IMR-90 (cell line): ENCODE results near the gene LRRC15. TPM values are rescaled to one million over a fixed set of nuclear protein-coding genes. Genes with fewer than 3 reads are reported as not detected.

Source experiments
- ATAC-seq: fragments of 200-7000 bp; cut with Tn5 transposase; 2 replicates; pipeline ENCODE4 v1.9.1; 2020; ENCODE audit warnings: low read depth, mild to moderate bottlenecking, moderate library complexity
- BruUV-seq: library from RNA; stranded (reverse); fragments of 400-500 nt; replicated peaks from 2 replicates; lab custom pipeline; 2021; lab: Mats Ljungman, UMichigan
- CTCF ChIA-PET: fragments of 300-600 bp; formaldehyde crosslinking; extraction: SDS; loops from one replicate; lab custom pipeline; 2021; ENCODE audit warnings: antibody characterized with exemption; lab: Yijun Ruan, JAX
- POLR2A ChIA-PET: fragments of 300-600 bp; sonication (Branson Sonifier 250); formaldehyde crosslinking; loops from one replicate; lab custom pipeline; 2022; ENCODE audit warnings: antibody characterized with exemption; ENCODE audit not compliant: unreplicated experiment; lab: Charles Lee
- DNase-seq: peaks from one replicate; pipeline ENCODE4 v3.0.0; 2013
- H2AFZ ChIP-seq: replicated peaks from 2 replicates; pipeline ENCODE3; 2013; ENCODE audit warnings: low read length, mild to moderate bottlenecking; ENCODE audit not compliant: poor library complexity
- H2AK5ac ChIP-seq: 2 replicates; pipeline ENCODE4 v1.6.1; 2013; ENCODE audit warnings: low read depth, low read length, inconsistent platforms
- H2AK9ac ChIP-seq: replicated peaks from 2 replicates; pipeline ENCODE3; 2013; ENCODE audit warnings: mild to moderate bottlenecking, low read depth, low read length, moderate library complexity; ENCODE audit not compliant: poor library complexity
- H2BK120ac ChIP-seq: 2 replicates; pipeline ENCODE4 v1.6.1; 2013; ENCODE audit warnings: low read depth, low read length, inconsistent platforms
- H2BK15ac ChIP-seq: 3 replicates; pipeline ENCODE4 v1.6.1; 2013; ENCODE audit warnings: low read depth, low read length, inconsistent platforms
- H2BK20ac ChIP-seq: 2 replicates; pipeline ENCODE4 v1.6.1; 2013; ENCODE audit warnings: low read depth, mild to moderate bottlenecking, inconsistent platforms, low read length, moderate library complexity
- H2BK5ac ChIP-seq: 2 replicates; pipeline ENCODE4 v1.6.1; 2013; ENCODE audit warnings: mild to moderate bottlenecking, low read depth, low read length, inconsistent platforms; ENCODE audit not compliant: poor library complexity, severe bottlenecking
- H3K14ac ChIP-seq: replicated peaks from 2 replicates; pipeline ENCODE4 v1.6.1; 2013; ENCODE audit warnings: low read depth, low read length, inconsistent platforms
- H3K18ac ChIP-seq: 2 replicates; pipeline ENCODE4 v1.6.1; 2013; ENCODE audit warnings: low read depth, low read length, control low read depth
- H3K23ac ChIP-seq: 2 replicates; pipeline ENCODE4 v1.6.1; 2013; ENCODE audit warnings: low read depth, low read length, inconsistent platforms
- H3K27ac ChIP-seq: 2 replicates; pipeline ENCODE4 v1.5.1; 2013; ENCODE audit warnings: mild to moderate bottlenecking, control low read depth, low read length; ENCODE audit not compliant: insufficient read depth
- H3K27me3 ChIP-seq: 2 replicates; pipeline ENCODE4 v1.6.1; 2013; ENCODE audit warnings: low read length; ENCODE audit not compliant: control insufficient read depth, insufficient read depth
- H3K36me3 ChIP-seq: 2 replicates; pipeline ENCODE4 v1.6.1; 2013; ENCODE audit warnings: low read length, mixed read lengths; ENCODE audit not compliant: control insufficient read depth, insufficient read depth
- H3K4ac ChIP-seq: 2 replicates; pipeline ENCODE4 v1.6.1; 2013; ENCODE audit warnings: low read depth, low read length, inconsistent platforms
- H3K4me1 ChIP-seq: 2 replicates; pipeline ENCODE4 v1.6.1; 2013; ENCODE audit warnings: low read length, mixed read lengths; ENCODE audit not compliant: control insufficient read depth, insufficient read depth
- H3K4me2 ChIP-seq: 2 replicates; pipeline ENCODE4 v1.6.1; 2013; ENCODE audit warnings: low read depth, mild to moderate bottlenecking, control low read depth, low read length, moderate library complexity
- H3K4me3 ChIP-seq: 2 replicates; pipeline ENCODE4 v1.5.1; 2013; ENCODE audit warnings: low read depth, mild to moderate bottlenecking, control low read depth, low read length, moderate library complexity; ENCODE audit not compliant: insufficient read depth
- H3K56ac ChIP-seq: 2 replicates; pipeline ENCODE4 v1.6.1; 2013; ENCODE audit warnings: low read length, inconsistent platforms; ENCODE audit not compliant: insufficient read depth; ENCODE audit errors: extremely low read depth
- H3K79me1 ChIP-seq, 2 experiments: 2 replicates each; pipeline ENCODE4 v1.6.1; 2013; ENCODE audit warnings: low read length in 2 of 2, inconsistent platforms in 1 of 2, low read depth in 1 of 2
- H3K9ac ChIP-seq: 2 replicates; pipeline ENCODE4 v1.6.1; 2013; ENCODE audit warnings: low read depth, low read length, control low read depth
- H3K9me1 ChIP-seq: 2 replicates; pipeline ENCODE4 v1.6.1; 2013; ENCODE audit warnings: low read length, inconsistent platforms; ENCODE audit not compliant: insufficient read depth
- H3K9me3 ChIP-seq: 2 replicates; pipeline ENCODE4 v1.6.1; 2013; ENCODE audit warnings: low read length; ENCODE audit not compliant: control insufficient read depth, insufficient read depth
- H4K20me1 ChIP-seq: 2 replicates; pipeline ENCODE4 v1.6.1; 2013; ENCODE audit warnings: low read length, inconsistent platforms; ENCODE audit not compliant: insufficient read depth
- H4K5ac ChIP-seq: 2 replicates; pipeline ENCODE4 v1.6.1; 2013; ENCODE audit warnings: mild to moderate bottlenecking, low read depth, low read length, control low read depth
- H4K8ac ChIP-seq, 2 experiments: 2 replicates each; pipeline ENCODE4 v1.6.1; 2013; ENCODE audit warnings: low read depth in 2 of 2, low read length in 2 of 2, control low read depth in 1 of 2, inconsistent platforms in 1 of 2
- H4K91ac ChIP-seq: 2 replicates; pipeline ENCODE4 v1.6.1; 2013; ENCODE audit warnings: low read depth, low read length, inconsistent platforms; ENCODE audit not compliant: insufficient read depth
- BHLHE40 ChIP-seq: fragments of 150-350 bp; IDR thresholded peaks from 2 replicates; pipeline ENCODE4 v1.6.1; 2016; ENCODE audit warnings: mild to moderate bottlenecking, low read depth, low read length
- CEBPB ChIP-seq: IDR thresholded peaks from 2 replicates; pipeline ENCODE4 v1.6.1; 2012; ENCODE audit warnings: low read depth, low read length, improper control_type of control experiment
- CHD1 ChIP-seq: IDR thresholded peaks from 2 replicates; pipeline ENCODE4 v1.6.1; 2012; ENCODE audit warnings: low read depth, low read length, improper control_type of control experiment
- MXI1 ChIP-seq: IDR thresholded peaks from 2 replicates; pipeline ENCODE4 v1.6.1; 2012; ENCODE audit warnings: low read depth, mild to moderate bottlenecking, low read length, moderate library complexity, borderline replicate concordance
- NFE2L2 ChIP-seq: fragments of 150-350 bp; IDR thresholded peaks from 2 replicates; pipeline ENCODE4 v1.6.1; 2016; ENCODE audit warnings: low read depth, mild to moderate bottlenecking, low read length
- SMC3 ChIP-seq: fragments of 150-350 bp; IDR thresholded peaks from 2 replicates; pipeline ENCODE4 v1.6.1; 2016; ENCODE audit warnings: low read depth, mild to moderate bottlenecking, antibody characterized with exemption, low read length, moderate library complexity
- WGBS, 2 experiments: methylation state at CpG; one replicate each; pipeline versions ENCODE4 v1.1.5 to v1.1.7; 2013; ENCODE audit warnings: missing lambda C conversion rate in 2 of 2; ENCODE audit not compliant: insufficient read length in 1 of 2; ENCODE audit errors: extremely low coverage in 2 of 2; 5-methylcytosine and 5-hydroxymethylcytosine counted together
- dilution Hi-C: fragments of 300-500 bp; cut with HindIII; formaldehyde crosslinking; loops from one replicate; pipeline ENCODE4 v1.14.3; 2018; ENCODE audit warnings: low sequenced_read_pairs; ENCODE audit not compliant: unreplicated experiment
- in situ Hi-C: fragments of 300-500 bp; cut with MboI; formaldehyde crosslinking; loops from 3 replicates; pipeline ENCODE4 v1.14.3; 2019; ENCODE audit warnings: low sequenced_read_pairs, inconsistent platforms, mixed read lengths
- intact Hi-C: fragments of 100-400 bp; cut with micrococcal nuclease; formaldehyde crosslinking; loops from 2 replicates; pipeline ENCODE4 v1.10.0; 2022
- polyA plus RNA-seq, 3 experiments: library from polyadenylated mRNA; depleted of rRNA; stranded (reverse); fragments of >200 nt; gene quantifications; 2 replicates each; pipeline ENCODE4 v1.2.3, GENCODE V29; 2012; ENCODE audit warnings: low replicate concordance in 1 of 3
- total RNA-seq: library from RNA; depleted of rRNA; stranded (reverse); fragments of >200 nt; gene quantifications from 2 replicates; pipeline ENCODE4 v1.2.3, GENCODE V29; 2012

LRRC15 gene
- total and polyA plus RNA-seq, 2 of the 4 experiments (the other 2 are of a cell fraction): 2.5 to 9.0 TPM

- H3K9ac ChIP-seq: no peak overlapping the region
- H4K8ac ChIP-seq: no peak overlapping the region
- peak overlapping the region; percentile 15; the same call in 1 of the 2 replicates for H3K4ac ChIP-seq
- H3K4me2 ChIP-seq: no peak overlapping the region
- ChIA-PET POLR2A (no interaction called here), CTCF (interaction anchor here (0.6 kb wide), 1 partner anchor 317 kb away, joined by 3 read pairs; no protein-coding TSS in a partner anchor)
- H3K27ac ChIP-seq: no peak overlapping the region
- H4K20me1 ChIP-seq: peaks cover 3% of the 10 kb centered on the region; the same call in 1 of the 2 replicates
- no peak for ATAC-seq
- WGBS, 2 experiments: 78% methylated on average over 14 of the region's 27 CpGs; no CpG with 5 or more reads in 1 of the 2 experiments
- no peaks in the 10 kb centered on the region for H3K9me3 ChIP-seq
- H3K4me1 ChIP-seq: peaks cover 18% of the 10 kb centered on the region
- peak; percentile 72 for DNase-seq
- dilution Hi-C loops (no loop called here), intact Hi-C loops (no loop called here), in situ Hi-C loops (loop anchor here (25.0 kb wide), 1 partner anchor 534 kb away; no protein-coding TSS in a partner anchor)
- H4K5ac ChIP-seq: no peak overlapping the region
- H2AK9ac ChIP-seq: no peak overlapping the region
- no peak overlapping the region for H2BK20ac ChIP-seq
- H3K14ac ChIP-seq: no peak overlapping the region
- H3K23ac ChIP-seq: no peak overlapping the region
- H2AFZ ChIP-seq: peak overlapping the region; percentile 0
- peaks cover 0 to 8% of the 10 kb centered on the region in 2 experiments; a peak in 1 of 4 replicates for H3K79me1 ChIP-seq
- no peaks in the 10 kb centered on the region for H3K27me3 ChIP-seq
- no peak for TF ChIP-seq CEBPB
- no peak for TF ChIP-seq BHLHE40
- TF ChIP-seq CHD1: no peak
- no peak for TF ChIP-seq MXI1
- no peak for TF ChIP-seq SMC3
- no peak for TF ChIP-seq NFE2L2
- H3K56ac ChIP-seq: no peak overlapping the region
- no peaks in the 10 kb centered on the region for H3K36me3 ChIP-seq
- peaks cover 29% of the 10 kb centered on the region for H3K9me1 ChIP-seq
- peak overlapping the region; percentile 93; the same call in 1 of the 2 replicates for H2AK5ac ChIP-seq
- no peak overlapping the region for H3K4me3 ChIP-seq
- H2BK120ac ChIP-seq: no peak overlapping the region
- no peak overlapping the region for H3K18ac ChIP-seq
- no peak overlapping the region for H4K91ac ChIP-seq
- no TSS peak for BruUV-seq
- H2BK15ac ChIP-seq: no peak overlapping the region
- H2BK5ac ChIP-seq: no peak overlapping the region
Observed at GRCh38 chr3:194328053-194328657, 41.4 kb downstream of the LRRC15 start.
